ENCODE results near the gene DGKI.
A peak's percentile ranks its signal among the peaks of the same experiment; 100 is the strongest.

Gene DGKI

DNA sequence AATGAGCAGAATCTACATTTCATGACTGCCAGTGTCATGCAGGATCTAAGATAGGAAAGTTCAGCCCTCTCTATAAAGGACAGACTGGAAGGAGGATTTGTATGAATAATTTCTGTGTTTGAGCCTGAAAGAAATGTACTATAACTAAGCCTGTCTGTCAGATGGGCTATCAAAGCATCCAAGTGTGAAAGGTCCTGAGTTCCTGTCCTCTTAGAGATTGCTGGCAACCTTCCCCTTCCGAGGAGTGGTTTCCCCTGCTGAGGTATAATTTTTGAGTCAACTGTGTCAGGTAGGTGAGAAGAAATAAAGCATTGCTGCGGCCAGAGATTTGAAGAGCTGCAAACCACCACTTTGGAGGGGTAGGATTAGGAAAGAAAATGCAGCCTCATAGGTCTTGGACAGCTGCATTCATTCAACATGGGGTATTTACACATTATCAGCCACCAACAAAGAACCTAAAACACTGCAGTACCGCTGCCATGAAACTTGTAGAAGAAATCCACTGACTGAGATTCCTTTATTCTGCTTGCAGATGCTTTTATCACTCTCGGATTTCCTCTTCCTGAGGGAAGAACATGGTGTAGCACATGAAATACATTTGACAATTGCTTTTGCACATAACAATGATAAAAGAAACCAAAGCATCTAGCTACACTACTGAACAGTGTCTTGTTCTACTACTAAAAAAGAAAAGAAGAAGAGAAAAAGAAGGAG is 189.1 kb downstream of the DGKI start:
- no peak for ATAC-seq (replicated peaks; ENCODE audit: extremely low read depth, poor library complexity, severe bottlenecking)
- Mint-ChIP-seq H3K4me3 (no peak overlapping the region), H3K36me3 (ENCODE audit: insufficient read depth) (no peaks in the 10 kb centered on the region), H3K9me3 (no peaks in the 10 kb centered on the region), H3K4me1 (no peaks in the 10 kb centered on the region), H3K27ac (ENCODE audit: low read depth) (no peak overlapping the region), H3K27me3 (peaks cover 39% of the 10 kb centered on the region)
- DNase-seq (ENCODE audit: low spot score in 2 of 2): no peak

DNA sequence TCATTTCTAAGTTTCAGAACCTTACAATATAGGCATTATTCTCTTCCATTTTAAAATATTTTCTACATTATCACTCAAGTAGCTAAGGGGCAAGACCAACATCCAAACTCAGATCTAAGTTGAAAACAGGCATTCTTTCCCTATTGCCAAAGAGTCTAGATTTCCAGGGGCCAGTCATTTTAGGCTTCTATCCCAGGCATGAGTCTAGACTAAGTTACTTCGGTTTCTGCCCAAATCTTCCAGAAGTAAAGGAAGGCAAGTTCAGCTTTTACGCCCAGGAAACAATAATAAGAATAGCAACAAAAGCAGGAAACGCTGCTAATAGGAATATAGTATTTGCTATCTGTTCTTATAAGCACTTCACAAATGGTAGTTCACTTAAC is 189.9 kb downstream of the DGKI start:
- DNase-seq (ENCODE audit: low spot score in 2 of 2): no peak
- no peak overlapping the region for H3K27ac Mint-ChIP-seq (ENCODE audit: low read depth)
- no peak overlapping the region for H3K4me3 Mint-ChIP-seq
- H3K36me3 Mint-ChIP-seq (ENCODE audit: insufficient read depth): no peaks in the 10 kb centered on the region
- H3K27me3 Mint-ChIP-seq: peaks cover 38% of the 10 kb centered on the region
- H3K9me3 Mint-ChIP-seq: no peaks in the 10 kb centered on the region
- H3K4me1 Mint-ChIP-seq: no peaks in the 10 kb centered on the region
- no peak for ATAC-seq (replicated peaks; ENCODE audit: extremely low read depth, poor library complexity, severe bottlenecking)

DNA sequence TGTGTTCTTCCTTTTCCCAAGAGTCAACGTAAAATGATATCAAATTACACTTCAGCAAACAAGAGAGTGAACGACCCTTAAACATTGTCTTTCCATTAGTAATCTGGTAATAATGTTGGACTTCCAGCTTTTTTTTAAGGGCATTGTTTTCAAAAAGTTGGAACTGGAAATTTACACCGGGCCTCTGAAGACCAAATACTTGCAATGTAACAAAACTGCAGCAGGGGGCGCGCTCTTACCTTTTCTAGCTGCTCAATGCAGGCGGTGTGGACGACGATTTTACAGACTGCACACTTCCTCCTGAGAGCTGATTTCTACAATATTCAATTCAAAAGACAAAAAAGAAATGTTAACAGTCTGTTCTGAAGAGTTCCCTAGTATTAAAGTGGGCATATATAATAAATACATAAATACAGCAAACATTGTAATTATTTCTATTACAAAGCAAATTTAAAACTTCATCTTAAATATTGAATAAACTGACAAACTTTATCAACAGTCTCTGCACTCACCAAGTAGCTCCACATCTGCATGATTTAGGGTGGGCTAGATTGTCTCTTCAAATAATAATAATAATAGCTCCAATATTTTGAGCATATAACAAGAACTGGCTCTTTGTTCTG is 190.4 kb downstream of the DGKI start:
- DNase-seq (ENCODE audit: low spot score in 2 of 2): peak in 1 of 2 donors; percentile 31
- no peak for ATAC-seq (replicated peaks; ENCODE audit: extremely low read depth, poor library complexity, severe bottlenecking)
- Mint-ChIP-seq H3K27ac (ENCODE audit: low read depth) (no peak overlapping the region), H3K9me3 (no peaks in the 10 kb centered on the region), H3K4me3 (no peak overlapping the region), H3K4me1 (no peaks in the 10 kb centered on the region), H3K27me3 (peaks cover 34% of the 10 kb centered on the region), H3K36me3 (ENCODE audit: insufficient read depth) (no peaks in the 10 kb centered on the region)

DNA sequence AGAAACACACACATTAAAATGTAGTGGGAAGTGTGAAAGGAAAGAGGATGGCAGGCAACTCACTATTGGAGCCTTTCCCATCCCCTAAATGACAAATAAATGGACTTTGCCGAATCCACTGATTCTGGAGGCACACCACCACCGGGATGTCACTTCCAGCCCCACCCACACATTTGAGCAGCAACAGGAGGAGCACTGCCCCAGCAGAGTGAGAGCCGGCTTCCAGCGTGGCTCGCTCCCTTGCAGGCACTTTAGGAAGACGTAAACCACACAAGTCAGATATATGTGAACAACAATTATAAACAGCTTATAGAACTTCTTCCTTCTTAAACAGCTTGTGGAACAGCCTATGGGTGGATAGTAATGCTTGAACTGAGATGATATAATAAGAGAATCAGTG is 191.0 kb downstream of the DGKI start:
- H3K4me1 Mint-ChIP-seq: no peaks in the 10 kb centered on the region
- no peak for DNase-seq (ENCODE audit: low spot score in 2 of 2)

DNA sequence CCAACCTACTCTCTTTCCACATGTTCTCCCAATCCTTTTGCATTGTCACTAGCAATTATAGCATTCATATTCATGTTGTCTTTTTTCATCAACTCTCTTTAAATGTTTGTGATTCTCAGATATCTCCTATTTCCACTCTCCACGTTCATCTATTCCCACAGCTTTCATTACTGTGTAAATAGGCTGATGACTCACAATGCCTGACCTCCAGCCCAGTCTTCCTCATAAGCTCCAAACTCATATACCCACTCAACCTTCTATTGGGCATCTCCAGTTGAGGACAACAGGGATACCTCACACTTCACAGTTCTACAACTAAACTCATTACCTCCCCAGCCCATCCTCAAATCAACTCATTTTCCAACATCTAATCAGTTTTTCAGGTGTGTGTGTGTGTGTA is 194.1 kb downstream of the DGKI start:
- Mint-ChIP-seq H3K36me3 (ENCODE audit: insufficient read depth) (no peaks in the 10 kb centered on the region), H3K9me3 (no peaks in the 10 kb centered on the region), H3K27ac (ENCODE audit: low read depth) (no peak overlapping the region), H3K4me3 (no peak overlapping the region), H3K27me3 (peaks cover 13% of the 10 kb centered on the region), H3K4me1 (no peaks in the 10 kb centered on the region)
- no peak for ATAC-seq (replicated peaks; ENCODE audit: extremely low read depth, poor library complexity, severe bottlenecking)
- DNase-seq (ENCODE audit: low spot score in 2 of 2): no peak

More for the DNA sequence above, 191.0 kb downstream of the DGKI start:
- Mint-ChIP-seq H3K9me3 (no peaks in the 10 kb centered on the region), H3K36me3 (ENCODE audit: insufficient read depth) (no peaks in the 10 kb centered on the region), H3K4me3 (no peak overlapping the region), H3K27me3 (peaks cover 28% of the 10 kb centered on the region), H3K27ac (ENCODE audit: low read depth) (no peak overlapping the region)
- no peak for ATAC-seq (replicated peaks; ENCODE audit: extremely low read depth, poor library complexity, severe bottlenecking)

DNA sequence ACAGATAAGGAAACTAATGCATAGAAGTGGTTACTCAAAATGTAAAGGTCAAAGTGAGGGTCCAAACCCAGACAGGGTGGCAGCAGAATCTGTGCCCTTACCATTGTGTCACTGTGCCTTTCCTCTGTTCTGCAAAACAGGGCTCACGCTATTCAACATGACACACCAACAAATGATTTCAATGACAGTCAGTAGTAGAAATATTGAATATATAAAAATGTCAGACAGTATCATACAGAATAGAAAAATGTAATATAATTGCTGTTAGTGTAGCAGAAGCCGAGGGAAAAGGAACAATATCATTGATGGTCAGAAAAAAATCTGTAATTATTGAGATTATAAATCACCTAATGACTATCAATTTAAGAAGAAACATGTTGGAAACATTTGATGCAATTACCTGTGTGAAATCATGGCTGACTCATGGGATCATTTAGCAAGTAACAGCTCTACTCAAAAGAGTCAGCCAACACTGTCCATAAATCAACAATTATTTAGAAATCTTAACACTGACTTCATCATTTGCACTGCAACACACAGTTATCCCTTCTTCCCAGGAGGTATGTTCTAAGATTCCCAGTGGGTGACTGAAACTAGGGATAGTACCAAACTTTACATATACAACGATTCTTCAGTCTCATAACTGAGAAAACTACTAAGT is 198.7 kb downstream of the DGKI start:
- no peaks in the 10 kb centered on the region for H3K9me3 Mint-ChIP-seq
- no peaks in the 10 kb centered on the region for H3K36me3 Mint-ChIP-seq (ENCODE audit: insufficient read depth)
- no peak for ATAC-seq (replicated peaks; ENCODE audit: extremely low read depth, poor library complexity, severe bottlenecking)
- H3K27ac Mint-ChIP-seq (ENCODE audit: low read depth): no peak overlapping the region
- H3K27me3 Mint-ChIP-seq: no peaks in the 10 kb centered on the region
- DNase-seq (ENCODE audit: low spot score in 2 of 2): no peak
- H3K4me1 Mint-ChIP-seq: no peaks in the 10 kb centered on the region
- no peak overlapping the region for H3K4me3 Mint-ChIP-seq

DNA sequence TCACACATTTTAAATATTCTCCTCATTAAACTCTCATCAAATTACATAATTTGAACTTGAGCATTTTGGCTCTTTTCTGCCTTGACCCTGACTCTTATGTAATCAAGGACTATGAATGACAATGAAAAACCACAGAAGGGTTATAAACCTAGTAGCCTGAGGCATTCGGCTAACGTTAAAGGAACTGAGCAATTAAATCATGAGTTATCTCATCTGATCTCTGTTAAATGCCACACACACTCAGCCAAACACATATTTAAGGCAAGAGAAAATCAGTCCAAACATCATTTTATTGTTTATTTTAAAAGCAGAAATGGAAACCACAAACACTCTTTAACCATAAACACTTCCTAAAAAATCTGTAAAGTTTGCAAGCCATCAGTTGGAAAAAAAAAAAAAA is 204.3 kb downstream of the DGKI start:
- no peaks in the 10 kb centered on the region for H3K36me3 Mint-ChIP-seq (ENCODE audit: insufficient read depth)
- no peak overlapping the region for H3K4me3 Mint-ChIP-seq
- no peaks in the 10 kb centered on the region for H3K4me1 Mint-ChIP-seq
- H3K27me3 Mint-ChIP-seq: no peaks in the 10 kb centered on the region
- no peak for ATAC-seq (replicated peaks; ENCODE audit: extremely low read depth, poor library complexity, severe bottlenecking)
- no peak for DNase-seq (ENCODE audit: low spot score in 2 of 2)
- H3K27ac Mint-ChIP-seq (ENCODE audit: low read depth): no peak overlapping the region
- H3K9me3 Mint-ChIP-seq: peaks cover 5% of the 10 kb centered on the region

DNA sequence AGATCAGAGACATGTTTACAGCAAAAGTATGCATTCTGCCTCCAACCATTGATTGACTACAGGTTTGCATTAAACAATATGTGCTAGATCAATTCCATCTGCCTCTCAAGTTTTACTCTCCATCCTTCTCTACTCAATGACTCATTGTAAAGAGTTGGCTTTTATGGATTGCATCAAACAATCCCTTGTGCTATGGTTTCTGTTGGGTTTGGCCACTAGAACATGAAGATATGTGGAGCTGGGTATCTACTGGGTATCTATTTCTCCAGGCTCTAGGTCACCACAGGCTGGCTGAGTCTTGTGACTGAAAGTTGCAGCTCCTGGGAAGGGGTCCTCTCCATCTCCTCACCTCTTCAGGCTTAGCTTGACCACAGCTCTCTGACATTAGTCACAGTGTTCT is 204.7 kb downstream of the DGKI start:
- Mint-ChIP-seq H3K27ac (ENCODE audit: low read depth) (no peak overlapping the region), H3K4me3 (no peak overlapping the region), H3K4me1 (no peaks in the 10 kb centered on the region), H3K9me3 (peaks cover 5% of the 10 kb centered on the region), H3K27me3 (no peaks in the 10 kb centered on the region), H3K36me3 (ENCODE audit: insufficient read depth) (no peaks in the 10 kb centered on the region)
- ATAC-seq (replicated peaks; ENCODE audit: extremely low read depth, poor library complexity, severe bottlenecking) (no peak), DNase-seq (ENCODE audit: low spot score in 2 of 2) (no peak)

DNA sequence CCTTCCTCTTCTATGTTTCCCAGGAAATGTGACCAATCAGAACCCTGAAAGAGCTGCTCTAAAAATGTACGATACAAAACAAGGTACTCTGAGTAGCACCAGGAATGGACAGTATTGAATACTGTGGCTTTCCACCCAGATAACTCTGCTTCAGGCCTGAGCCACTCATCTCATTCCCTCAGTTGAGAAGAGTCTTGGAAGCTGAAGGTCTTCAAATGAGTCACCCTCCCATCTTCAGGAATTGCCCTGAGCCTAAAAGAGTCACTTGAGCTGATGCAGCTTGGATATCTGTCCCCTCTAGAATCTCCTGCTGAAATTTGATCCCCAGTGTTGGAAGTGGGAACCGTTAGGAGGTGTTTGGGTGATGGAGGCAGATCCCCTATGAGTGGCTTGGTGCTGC is 210.4 kb downstream of the DGKI start:
- H3K27ac Mint-ChIP-seq (ENCODE audit: low read depth): no peak overlapping the region
- ATAC-seq (replicated peaks; ENCODE audit: extremely low read depth, poor library complexity, severe bottlenecking): no peak
- no peaks in the 10 kb centered on the region for H3K36me3 Mint-ChIP-seq (ENCODE audit: insufficient read depth)
- no peak for DNase-seq (ENCODE audit: low spot score in 2 of 2)
- H3K4me3 Mint-ChIP-seq: no peak overlapping the region
- no peaks in the 10 kb centered on the region for H3K4me1 Mint-ChIP-seq
- H3K9me3 Mint-ChIP-seq: no peaks in the 10 kb centered on the region
- no peaks in the 10 kb centered on the region for H3K27me3 Mint-ChIP-seq

DNA sequence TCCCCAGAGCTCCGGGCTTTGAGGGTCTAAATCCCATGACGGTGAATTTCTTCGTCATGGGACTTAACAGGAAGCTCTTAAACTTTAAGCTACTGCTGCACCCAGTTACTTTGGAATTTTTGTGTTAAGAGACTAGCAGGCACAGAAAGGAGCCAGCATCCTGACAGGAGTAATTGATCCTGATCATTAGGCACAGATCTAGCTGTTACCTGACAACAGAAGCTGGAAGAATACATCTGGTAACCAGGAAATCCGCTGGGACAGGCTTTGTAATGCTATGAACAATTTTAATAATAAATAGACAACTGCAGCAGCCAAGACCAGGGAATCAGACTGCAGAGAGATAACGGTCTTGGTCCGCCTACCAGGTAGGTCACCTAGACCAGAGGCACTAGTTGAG is 210.9 kb downstream of the DGKI start:
- H3K36me3 Mint-ChIP-seq (ENCODE audit: insufficient read depth): no peaks in the 10 kb centered on the region

DNA sequence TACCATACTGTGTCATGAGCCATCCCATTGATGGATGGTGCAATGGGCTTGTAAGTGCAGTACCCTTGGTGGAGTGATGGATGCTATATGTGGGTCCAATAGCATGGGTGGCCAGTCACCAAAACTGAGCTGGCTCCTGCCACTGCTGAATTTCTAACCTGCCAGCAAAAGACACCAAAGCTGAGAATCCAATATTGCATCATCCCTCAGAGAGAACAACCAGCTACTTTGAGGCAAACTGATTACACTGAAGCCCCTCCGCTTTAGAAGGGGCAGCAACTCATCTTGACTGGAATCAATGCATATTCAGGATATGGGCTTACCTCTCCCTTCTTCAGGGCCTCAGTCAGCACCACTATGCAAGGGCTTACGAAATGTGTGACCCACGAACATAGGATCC is 211.6 kb downstream of the DGKI start:
- H3K27me3 Mint-ChIP-seq: no peaks in the 10 kb centered on the region
- no peaks in the 10 kb centered on the region for H3K36me3 Mint-ChIP-seq (ENCODE audit: insufficient read depth)
- no peaks in the 10 kb centered on the region for H3K4me1 Mint-ChIP-seq
- no peak overlapping the region for H3K4me3 Mint-ChIP-seq
- DNase-seq (ENCODE audit: low spot score in 2 of 2) (no peak), ATAC-seq (replicated peaks; ENCODE audit: extremely low read depth, poor library complexity, severe bottlenecking) (no peak)
- H3K9me3 Mint-ChIP-seq: no peaks in the 10 kb centered on the region
- no peak overlapping the region for H3K27ac Mint-ChIP-seq (ENCODE audit: low read depth)

More for the DNA sequence above, 210.9 kb downstream of the DGKI start:
- Mint-ChIP-seq H3K4me3 (no peak overlapping the region), H3K27ac (ENCODE audit: low read depth) (no peak overlapping the region), H3K4me1 (no peaks in the 10 kb centered on the region), H3K27me3 (no peaks in the 10 kb centered on the region), H3K9me3 (no peaks in the 10 kb centered on the region)
- DNase-seq (ENCODE audit: low spot score in 2 of 2) (no peak), ATAC-seq (replicated peaks; ENCODE audit: extremely low read depth, poor library complexity, severe bottlenecking) (no peak)

DNA sequence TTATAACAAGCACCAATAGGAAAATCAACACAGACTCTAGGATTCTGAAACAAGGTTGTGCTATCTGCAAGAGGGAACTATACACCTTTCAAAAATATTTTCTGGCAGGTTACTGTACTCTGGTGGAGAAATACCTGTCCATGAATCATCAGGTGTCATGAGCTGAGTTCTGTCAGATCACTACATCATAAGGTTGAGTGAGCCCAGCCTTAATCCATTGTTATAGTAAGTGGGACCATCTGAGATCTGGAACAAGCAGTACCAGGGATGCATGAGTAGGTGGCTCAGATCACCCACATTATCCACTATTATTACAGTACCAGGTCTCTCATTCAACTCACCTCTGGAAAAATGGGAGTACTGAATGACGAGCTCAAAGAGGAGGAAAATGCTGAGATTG is 212.4 kb downstream of the DGKI start:
- no peaks in the 10 kb centered on the region for H3K9me3 Mint-ChIP-seq
- DNase-seq (ENCODE audit: low spot score in 2 of 2) (no peak), ATAC-seq (replicated peaks; ENCODE audit: extremely low read depth, poor library complexity, severe bottlenecking) (no peak)
- H3K4me3 Mint-ChIP-seq: no peak overlapping the region
- H3K27me3 Mint-ChIP-seq: no peaks in the 10 kb centered on the region
- H3K36me3 Mint-ChIP-seq (ENCODE audit: insufficient read depth): no peaks in the 10 kb centered on the region
- H3K27ac Mint-ChIP-seq (ENCODE audit: low read depth): no peak overlapping the region
- H3K4me1 Mint-ChIP-seq: no peaks in the 10 kb centered on the region

DNA sequence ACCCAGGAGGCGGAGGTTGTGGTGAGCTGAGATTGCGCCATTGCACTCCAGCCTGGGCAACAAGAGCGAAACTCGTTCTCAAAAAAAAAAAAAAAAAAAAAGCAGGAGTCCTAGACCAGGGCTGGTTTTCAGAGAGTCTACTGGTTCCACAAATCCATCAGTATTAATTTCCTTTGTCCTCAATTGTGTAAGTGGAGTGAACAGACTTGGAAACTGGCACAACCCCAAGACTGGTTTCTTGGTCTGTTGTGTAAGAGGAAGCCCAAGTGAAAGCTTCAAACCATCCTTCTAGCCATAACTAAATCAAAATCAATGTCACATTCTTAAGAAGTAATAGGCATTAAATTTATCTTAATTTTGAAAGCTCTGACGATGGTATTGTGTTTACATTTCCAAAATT is 213.6 kb downstream of the DGKI start:
- no peak overlapping the region for H3K27ac Mint-ChIP-seq (ENCODE audit: low read depth)
- no peaks in the 10 kb centered on the region for H3K36me3 Mint-ChIP-seq (ENCODE audit: insufficient read depth)
- H3K9me3 Mint-ChIP-seq: no peaks in the 10 kb centered on the region
- DNase-seq (ENCODE audit: low spot score in 2 of 2) (no peak), ATAC-seq (replicated peaks; ENCODE audit: extremely low read depth, poor library complexity, severe bottlenecking) (no peak)
- H3K4me1 Mint-ChIP-seq: no peaks in the 10 kb centered on the region
- H3K27me3 Mint-ChIP-seq: peaks cover 3% of the 10 kb centered on the region
- H3K4me3 Mint-ChIP-seq: no peak overlapping the region
